ENCODE data around the gene KCNQ1. TPM values are rescaled to one million over a fixed set of nuclear protein-coding genes. Genes with fewer than 3 reads are reported as not detected.

KCNQ1 gene
- total and polyA plus RNA-seq, 9 of the 15 experiments (the other 6 are each of a cell fraction or from before 2014, with no cell fraction given), result 0.44 TPM; not detected in 8

GRCh38 chr11:2433106-2433925 lies 11.5 kb upstream of the KCNQ1 start (continued):
- TF ChIP-seq CHAMP1 (IDR thresholded peaks at IDR 0.05) (no peak), NELFE (IDR thresholded peaks at IDR 0.05; ENCODE audit: insufficient read depth, insufficient read length) (no peak), SRSF7 (optimal IDR thresholded peaks at IDR 0.05; ENCODE audit: low read depth, low read length) (no peak), TEAD1 (CRISPR knock-in tag; IDR thresholded peaks at IDR 0.05) (no peak), PTRF (tag; IDR thresholded peaks at IDR 0.05) (no peak), KLF6 (CRISPR knock-in tag; IDR thresholded peaks at IDR 0.05; ENCODE audit: borderline replicate concordance) (no peak)

GRCh38 chr11:2434008-2434407 lies 10.8 kb upstream of the KCNQ1 start:
- H3K4me1 ChIP-seq (replicated peaks in 1 of 2; ENCODE audit: control insufficient read depth in 2 of 2, insufficient read depth in 2 of 2, low read length in 2 of 2), result peaks cover 0 to 3% of the 10 kb centered on the region in 2 experiments; a peak in 1 of 5 replicates
- in situ Hi-C loops (cut with MboI) (no loop called here), intact Hi-C loops (cut with micrococcal nuclease) (no loop called here)
- H3K4me2 ChIP-seq (ENCODE audit: insufficient read depth, low read length), result no peak overlapping the region
- ChIA-PET POLR2A (no interaction called here), CTCF (ENCODE audit: low intra/inter-chr PET ratio) (no interaction called here)
- 45% methylated on average over 8 of the region's 8 CpGs for WGBS (ENCODE audit: insufficient coverage, low coverage, missing lambda C conversion rate)
- BruUV-seq (replicated peaks), result no TSS peak
- TF ChIP-seq NUFIP1 (IDR thresholded peaks at IDR 0.05; ENCODE audit: partially characterized antibody), result no peak
- TF ChIP-seq HNRNPL (IDR thresholded peaks at IDR 0.05; ENCODE audit: low read depth, low read length), result no peak
- ATAC-seq (no peak), FAIRE-seq (no peak), DNase-seq (ENCODE audit: extremely low read depth in 1 of 4, low spot score in 3 of 4) (no peak)
- H3K36me3 ChIP-seq (ENCODE audit: control insufficient read depth, insufficient read depth, low read length), result no peaks in the 10 kb centered on the region
- H3K27ac ChIP-seq (ENCODE audit: extremely low read depth, low read depth, low read length), result no peak overlapping the region
- H3K9me1 ChIP-seq (ENCODE audit: control insufficient read depth, insufficient read depth, low read length), result peaks cover 2% of the 10 kb centered on the region
- no peaks in the 10 kb centered on the region for H3K79me2 ChIP-seq (ENCODE audit: control insufficient read depth, insufficient read depth, low read length)
- H2AFZ ChIP-seq (ENCODE audit: low read depth, low read length), result no peak overlapping the region
- H3K27me3 ChIP-seq (ENCODE audit: control insufficient read depth in 2 of 2, insufficient read depth in 2 of 2, low read length in 2 of 2), result peaks cover 2 to 53% of the 10 kb centered on the region in 2 experiments; a peak in 4 of 5 replicates
- peaks cover 2% of the 10 kb centered on the region; the same call in 1 of the 2 replicates for H3K9me3 ChIP-seq (replicated peaks; ENCODE audit: control insufficient read depth, insufficient read depth, low read depth, low read length)
- no peak overlapping the region for H3K4me3 ChIP-seq
- H3K9ac ChIP-seq (ENCODE audit: insufficient read depth in 1 of 2, low read depth in 2 of 2, low read length in 2 of 2), result no peak overlapping the region
- H4K20me1 ChIP-seq (replicated peaks; ENCODE audit: control insufficient read depth, insufficient read depth, low read length), result peaks cover 4% of the 10 kb centered on the region; the same call in 1 of the 2 replicates
